ENCODE results near the gene KRT15.

DNA sequence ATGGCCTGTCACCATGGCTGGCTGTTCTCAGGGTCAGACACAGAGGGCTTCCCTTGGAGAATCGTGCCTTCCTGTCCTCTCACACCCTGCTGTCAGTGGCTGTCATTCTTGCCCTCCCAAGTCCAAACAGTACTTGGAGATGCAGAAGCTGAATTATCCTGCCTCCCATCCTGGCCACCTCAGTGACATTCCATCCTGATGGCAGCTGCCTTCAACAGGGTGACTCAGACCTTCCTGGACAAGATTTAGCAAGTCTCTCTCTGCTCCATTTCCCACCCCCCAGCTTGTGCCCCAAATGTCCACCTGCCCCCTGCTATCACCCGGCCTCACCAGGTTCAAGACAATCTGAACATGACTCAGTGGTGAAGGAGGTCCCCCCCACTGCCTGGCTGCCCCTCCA is 24.2 kb downstream of the KRT15 start:
- no peak for TF ChIP-seq EZH2 (IDR thresholded peaks at IDR 0.05; ENCODE audit: low read depth, low read length, severe bottlenecking)
- TF ChIP-seq, protein P1, sequence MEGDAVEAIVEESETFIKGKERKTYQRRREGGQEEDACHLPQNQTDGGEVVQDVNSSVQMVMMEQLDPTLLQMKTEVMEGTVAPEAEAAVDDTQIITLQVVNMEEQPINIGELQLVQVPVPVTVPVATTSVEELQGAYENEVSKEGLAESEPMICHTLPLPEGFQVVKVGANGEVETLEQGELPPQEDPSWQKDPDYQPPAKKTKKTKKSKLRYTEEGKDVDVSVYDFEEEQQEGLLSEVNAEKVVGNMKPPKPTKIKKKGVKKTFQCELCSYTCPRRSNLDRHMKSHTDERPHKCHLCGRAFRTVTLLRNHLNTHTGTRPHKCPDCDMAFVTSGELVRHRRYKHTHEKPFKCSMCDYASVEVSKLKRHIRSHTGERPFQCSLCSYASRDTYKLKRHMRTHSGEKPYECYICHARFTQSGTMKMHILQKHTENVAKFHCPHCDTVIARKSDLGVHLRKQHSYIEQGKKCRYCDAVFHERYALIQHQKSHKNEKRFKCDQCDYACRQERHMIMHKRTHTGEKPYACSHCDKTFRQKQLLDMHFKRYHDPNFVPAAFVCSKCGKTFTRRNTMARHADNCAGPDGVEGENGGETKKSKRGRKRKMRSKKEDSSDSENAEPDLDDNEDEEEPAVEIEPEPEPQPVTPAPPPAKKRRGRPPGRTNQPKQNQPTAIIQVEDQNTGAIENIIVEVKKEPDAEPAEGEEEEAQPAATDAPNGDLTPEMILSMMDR (IDR thresholded peaks at IDR 0.05; ENCODE audit: control extremely low read depth in 1 of 3, insufficient read depth in 1 of 3, low read depth in 1 of 3, low read length in 3 of 3): no peak
- TF ChIP-seq EP300 (IDR thresholded peaks at IDR 0.05; ENCODE audit: borderline replicate concordance in 1 of 2, low read depth in 2 of 2, low read length in 2 of 2): no peak
- TF ChIP-seq, protein P2, sequence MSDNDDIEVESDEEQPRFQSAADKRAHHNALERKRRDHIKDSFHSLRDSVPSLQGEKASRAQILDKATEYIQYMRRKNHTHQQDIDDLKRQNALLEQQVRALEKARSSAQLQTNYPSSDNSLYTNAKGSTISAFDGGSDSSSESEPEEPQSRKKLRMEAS (IDR thresholded peaks at IDR 0.05): no peak
- no peak for TF ChIP-seq SRF (IDR thresholded peaks at IDR 0.05; ENCODE audit: low read depth, low read length)
- TF ChIP-seq RAD21 (IDR thresholded peaks at IDR 0.05 in 1 of 2, conservative IDR thresholded peaks at IDR 0.05 in 1 of 2; ENCODE audit: low read depth in 2 of 2, low read length in 2 of 2): no peak
